Hematopoietic multipotent progenitor cell treated with erythropoietin and hydrocortisone succinate and interleukin-3 and kit ligand, for 17 days (in vitro differentiated cells): ENCODE measurements around the gene NOTCH4.
"Not testable (repeated sequence)": the region's sequence is repeated elsewhere in the genome, so short reads cannot be mapped to it uniquely, and the experiment has no call there.

ENCODE experiments used
- DNase-seq: peaks from one replicate; pipeline ENCODE4 v3.0.0-alpha.2; 2015; ENCODE audit warnings: low spot score

The NOTCH4 gene

DNA sequence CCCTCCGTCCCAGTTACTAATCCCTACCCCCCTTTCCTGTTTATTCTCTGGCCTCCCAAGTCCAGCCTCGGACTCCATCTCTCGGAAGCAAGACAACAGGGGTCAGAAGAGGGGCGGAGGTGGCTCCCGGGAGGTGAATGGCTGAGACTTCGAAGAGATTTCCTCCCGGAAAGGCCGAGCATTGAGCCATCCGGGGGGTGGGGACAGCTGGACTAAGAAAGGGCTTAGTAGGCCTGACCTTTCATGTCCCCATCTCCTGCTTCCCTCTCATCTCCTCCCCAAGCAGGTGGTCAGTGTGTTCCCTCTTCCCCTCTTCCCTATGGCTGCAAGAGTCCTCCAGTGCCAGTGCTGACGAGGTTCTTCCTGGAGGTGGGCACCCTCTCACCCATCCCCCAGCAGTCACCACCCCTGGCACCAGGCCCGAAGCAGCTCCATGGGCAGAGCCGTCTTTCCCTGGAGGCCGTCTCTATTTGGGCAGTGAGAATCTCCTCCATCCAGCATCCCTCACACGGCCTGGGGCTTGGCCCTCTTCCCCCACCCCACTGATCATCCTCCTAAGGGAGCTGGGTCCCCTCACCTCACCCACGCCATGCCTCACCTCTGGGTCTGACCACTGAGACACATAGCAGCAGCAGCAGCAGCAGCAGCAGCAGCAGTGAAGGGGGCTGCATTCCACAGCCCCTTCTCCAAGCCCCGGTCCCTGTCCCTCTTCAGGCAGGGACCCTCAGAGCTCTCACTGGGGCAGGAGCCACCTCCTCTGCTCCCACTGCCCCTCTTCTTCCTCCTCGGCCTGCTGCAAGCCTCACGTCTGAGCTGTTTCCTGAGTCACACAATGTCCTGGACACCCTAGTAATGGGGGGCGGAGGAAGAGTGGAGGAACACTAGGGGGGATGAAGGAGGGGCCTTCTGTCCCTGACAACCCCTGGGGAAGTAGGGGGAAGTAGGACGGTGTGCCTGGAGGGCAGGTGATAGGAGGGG lies at the start of gene NOTCH4:
TSS of gene NOTCH4 (minus strand) at position 810 of the 978 bp plus-strand sequence. CDS start at position 671, 139 bp downstream.
- DNase-seq = no peak

DNA sequence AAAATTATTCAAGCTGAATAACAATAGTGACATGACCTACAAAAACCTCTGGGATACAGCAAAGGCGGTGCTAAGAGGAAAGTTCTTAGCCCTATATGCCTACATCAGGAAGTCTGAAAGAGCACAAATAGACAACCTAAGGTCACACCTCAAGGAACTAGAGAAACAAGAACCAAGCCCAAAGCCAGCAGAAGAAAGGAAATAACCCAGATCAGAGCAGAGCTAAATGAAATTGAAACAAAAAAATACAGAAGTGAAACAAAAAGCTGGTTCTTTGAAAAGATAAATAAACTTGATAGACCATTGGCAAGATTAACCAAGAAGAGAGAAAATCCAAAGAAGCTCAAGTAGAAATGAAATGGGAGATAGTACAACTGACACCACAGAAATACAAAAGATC lies 47.6 kb upstream of the NOTCH4 start:
- DNase-seq = no peak

DNA sequence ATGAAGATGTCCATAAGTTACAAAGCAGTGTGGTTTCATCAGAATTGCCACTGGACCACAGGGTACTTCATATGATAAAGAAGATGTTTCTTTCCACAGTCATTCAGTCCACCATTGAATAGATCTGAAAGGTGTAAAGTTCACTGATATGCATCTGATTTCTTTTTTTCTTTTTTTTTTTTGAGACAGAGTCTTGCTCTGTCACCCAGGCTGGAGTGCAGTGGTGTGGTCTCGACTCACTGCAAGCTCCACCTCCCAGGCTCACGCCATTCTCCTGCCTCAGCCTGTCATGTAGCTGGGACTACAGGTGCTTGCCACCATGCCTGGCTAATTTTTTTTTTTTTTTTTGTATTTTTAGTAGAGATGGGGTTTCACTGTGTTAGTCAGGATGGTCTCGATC lies 44.6 kb upstream of the NOTCH4 start:
- DNase-seq = not testable (repeated sequence)

DNA sequence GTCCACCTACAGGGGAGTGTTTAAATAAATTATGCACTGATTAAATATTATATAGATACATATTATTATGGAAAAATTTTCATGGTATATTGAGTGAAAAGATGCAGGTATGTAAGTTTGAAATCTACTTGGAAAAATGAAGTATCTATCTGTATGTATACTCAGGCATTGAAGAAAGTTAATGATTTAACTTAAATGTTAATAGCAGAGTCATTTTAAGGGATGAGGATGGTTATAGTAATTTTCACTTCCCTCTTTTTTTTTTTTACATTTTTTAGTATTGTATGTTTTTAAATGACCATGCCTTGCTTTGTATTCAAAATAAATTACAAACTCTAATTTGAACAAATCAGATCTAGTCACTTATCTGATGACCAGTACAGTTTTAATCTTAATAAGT lies 43.2 kb upstream of the NOTCH4 start:
- no peak for DNase-seq

DNA sequence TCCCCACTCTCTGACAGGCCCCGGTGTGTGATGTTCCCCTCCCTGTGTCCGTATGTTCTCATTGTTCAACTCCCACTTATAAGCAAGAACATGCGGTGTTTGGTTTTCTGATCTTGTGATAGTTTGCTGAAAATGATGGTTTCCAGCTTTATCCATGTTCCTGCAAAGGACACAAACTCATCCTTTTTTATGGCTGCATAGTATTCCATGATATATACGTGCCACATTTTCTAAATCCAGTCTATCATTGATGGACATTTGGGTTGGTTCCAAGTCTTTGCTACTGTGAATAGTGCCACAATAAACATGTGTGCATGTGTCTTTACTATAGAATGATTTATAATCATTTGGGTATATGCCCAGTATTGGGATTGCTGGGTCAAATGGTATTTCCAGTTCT lies 33.4 kb upstream of the NOTCH4 start:
- not testable (repeated sequence) for DNase-seq

DNA sequence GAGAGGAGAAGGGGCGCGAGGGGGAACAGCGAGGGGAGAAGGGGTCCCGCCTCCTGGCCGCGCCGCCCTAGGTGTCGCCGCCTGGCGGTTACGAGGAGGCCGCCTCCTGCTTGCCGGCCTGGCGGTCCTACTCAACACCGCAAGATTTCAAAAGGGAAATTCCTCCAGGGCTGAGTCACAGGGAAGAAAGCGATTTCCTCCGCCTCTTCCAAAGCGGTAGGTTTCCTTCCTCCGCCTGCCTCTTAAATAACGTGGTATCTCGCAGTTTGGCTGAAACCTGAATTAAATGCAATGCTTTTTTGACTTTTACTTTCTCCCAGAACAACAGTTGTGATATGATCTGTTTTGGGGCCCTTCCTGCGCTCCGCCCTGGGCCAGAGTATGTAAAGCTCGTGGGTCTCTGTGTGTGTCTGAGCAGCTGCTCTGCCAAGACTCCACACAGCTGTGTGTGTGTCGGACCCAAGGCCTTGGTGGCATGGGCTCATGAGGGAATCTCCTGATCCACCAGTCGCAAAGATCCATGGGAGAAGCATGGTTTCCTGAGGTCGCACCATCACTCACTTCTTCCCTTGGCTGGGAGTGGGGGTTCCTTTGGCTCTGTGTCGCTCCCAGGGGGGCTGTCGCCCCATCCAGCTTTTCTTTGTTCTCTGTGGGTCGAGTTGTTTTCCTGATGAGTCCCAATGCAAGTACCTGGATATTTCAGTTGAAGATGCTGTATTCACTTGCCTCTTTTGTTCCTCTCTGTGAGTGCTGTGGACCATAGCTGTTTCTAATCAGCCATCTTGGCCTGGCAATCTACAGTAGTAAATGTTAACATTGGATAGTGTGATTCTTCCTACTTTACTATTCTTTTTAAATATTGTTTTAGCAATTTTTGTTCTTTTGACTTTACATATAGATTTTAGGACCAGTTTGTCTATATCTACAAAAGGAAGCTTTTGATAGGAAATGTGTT lies 31.6 kb upstream of the NOTCH4 start:
- peak; percentile 19 for DNase-seq

DNA sequence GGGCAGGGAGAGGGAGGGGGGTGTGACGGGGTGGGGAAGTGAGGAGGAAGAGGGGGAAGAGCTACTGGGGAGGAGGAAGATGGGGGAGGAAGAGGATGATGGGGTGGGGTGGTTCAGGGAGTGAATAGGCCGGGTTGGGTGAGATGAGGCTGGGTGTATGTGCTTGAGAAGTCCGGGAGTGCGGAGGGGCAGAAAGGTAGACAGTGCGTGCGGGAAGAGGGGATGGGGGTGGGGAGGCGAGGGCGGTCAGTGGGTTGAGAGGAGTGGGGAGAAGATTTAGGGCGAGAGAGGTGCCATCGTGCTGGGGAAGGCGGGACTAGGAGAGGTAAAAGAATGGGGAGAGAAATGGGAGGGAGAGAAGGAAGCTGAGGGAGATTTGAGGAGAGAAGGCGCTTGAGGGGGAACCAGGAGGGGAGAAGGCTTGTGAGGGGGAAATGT lies 30.9 kb upstream of the NOTCH4 start:
- no peak for DNase-seq

DNA sequence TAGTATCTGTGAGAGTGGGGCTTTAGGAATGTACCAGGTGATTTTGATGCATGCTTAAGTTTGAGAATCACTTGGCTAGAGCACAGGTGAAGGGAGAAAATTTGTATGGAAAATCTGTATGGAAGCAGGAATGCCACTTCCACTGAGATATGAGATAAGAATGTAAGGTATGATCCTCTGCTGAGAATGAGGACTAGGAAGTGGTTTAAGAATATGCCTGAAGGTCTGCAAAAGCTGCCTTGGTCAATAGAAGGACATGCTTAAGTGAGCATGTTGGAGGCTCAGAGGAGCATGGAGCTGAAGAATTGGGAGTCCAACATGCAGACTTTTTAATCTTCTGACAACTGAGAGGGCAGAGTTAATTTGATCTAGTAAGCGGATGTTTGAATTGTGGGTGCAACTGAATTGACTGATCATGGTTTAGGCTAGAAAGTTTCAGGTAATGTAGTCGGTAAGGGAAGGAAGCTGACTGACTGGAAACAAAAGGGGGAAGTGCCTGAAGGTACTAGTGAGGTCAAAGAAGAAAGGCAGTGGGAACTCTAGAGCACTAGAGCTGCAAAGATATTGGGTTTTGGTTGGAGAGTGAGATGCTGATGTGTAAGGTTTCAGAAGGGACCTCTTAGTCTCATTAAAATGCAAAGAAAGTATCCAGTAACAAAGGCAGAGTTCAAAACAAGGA lies 28.6 kb upstream of the NOTCH4 start:
- DNase-seq = no peak

DNA sequence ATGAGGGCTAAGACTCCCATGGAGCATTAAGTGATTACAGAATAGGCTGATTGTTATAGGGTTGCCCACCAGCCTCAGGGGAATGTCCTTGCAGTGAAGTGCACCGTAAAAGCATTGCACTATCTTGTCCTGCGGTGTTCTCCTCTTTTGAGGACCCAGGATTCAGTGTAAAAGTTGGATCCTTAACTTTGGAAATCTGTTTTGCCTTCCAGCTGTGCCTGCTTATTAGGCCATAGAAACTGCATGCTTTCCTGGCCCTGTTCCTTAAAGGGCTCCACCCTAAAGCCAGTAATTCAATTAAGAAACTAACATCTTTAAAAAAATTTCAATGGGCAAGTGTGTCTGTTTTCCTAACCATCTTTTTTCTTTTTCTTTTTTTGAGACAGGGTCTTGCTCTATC lies 25.4 kb upstream of the NOTCH4 start:
- DNase-seq = no peak

DNA sequence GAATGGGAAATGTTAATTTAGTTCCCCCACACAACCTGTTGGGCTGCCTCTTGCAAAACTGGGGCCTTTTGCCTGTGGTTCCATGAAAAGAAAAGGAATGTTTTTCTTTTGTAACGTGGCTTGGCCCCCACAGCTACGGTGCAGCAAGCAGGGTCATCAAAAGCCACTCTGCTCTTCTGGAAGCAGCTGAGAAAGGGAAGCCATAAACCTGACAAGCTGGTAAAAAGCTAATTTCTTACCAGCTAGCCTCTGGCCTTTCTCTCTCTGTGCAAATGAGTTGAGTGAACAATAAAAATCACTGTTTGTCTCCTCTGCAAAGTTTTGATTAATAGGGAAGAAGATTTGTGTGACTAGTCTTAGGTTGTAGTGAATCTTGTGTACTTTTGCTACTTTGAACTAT lies 23.5 kb upstream of the NOTCH4 start:
- no peak for DNase-seq

DNA sequence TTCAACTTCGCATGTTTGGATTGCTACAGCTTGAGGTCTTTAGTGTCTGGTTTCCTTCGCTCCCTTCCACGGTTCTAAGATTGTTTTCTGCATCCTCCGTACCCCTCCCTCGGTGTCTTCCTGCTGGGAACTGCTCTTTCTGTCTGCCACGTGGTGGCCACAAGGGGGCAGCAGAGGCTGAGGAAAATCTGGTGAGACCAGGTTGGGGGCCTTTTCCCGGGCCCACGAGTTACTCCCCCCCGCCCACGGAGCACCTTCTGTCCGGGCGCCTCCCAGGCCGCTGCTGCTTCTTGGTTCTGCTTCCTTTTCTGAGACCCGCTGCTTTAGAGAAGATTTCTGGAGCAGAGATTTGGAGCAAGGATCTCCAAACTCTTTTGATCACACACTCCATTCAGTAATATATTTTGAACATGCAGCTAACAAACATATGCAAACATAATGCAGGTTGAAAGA lies 21.1 kb upstream of the NOTCH4 start:
- peak; percentile 66 for DNase-seq

DNA sequence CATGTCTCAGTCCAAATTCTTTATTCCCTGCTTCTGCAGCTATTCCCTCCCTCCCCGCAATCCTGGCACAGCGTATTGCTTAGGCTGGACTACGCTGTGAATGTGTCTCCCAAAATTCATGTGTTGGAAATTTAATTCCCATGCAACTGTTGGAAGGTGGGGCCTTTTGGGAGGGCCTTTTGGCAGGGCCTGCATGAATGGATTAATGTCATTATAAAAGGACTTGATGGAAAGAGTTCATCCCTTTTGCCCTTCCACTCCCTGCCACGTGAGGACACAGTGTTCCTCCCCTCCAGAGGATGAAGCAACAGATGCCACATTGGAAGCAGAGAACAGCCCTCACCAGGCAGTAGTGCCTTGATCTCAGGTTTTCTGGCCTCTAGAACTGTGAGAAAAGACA lies 20.4 kb upstream of the NOTCH4 start:
- DNase-seq = no peak

DNA sequence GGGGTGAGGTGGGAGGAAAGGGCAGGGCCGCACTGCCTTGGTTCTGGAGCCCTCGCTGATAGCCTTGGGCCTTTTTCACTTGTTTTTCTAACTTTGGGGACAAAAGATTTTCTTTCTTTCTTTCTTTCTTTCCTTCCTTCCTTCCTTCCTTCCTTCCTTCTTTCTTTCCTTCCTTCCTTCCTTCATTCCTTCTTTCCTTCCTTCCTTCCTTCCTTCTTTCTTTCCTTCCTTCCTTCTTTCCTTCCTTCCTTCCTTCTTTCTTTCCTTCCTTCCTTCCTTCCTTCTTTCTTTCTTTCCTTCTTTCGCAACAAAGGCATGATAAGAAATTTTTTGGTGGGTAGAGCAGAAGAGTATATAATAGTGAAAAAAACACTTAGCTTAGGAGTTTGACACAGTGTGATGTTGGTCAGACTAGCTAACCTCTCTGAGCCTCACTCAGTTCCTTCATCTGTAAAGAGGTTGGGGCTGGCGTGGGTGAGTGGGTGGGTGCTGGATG lies 18.5 kb upstream of the NOTCH4 start:
- not testable (repeated sequence) for DNase-seq

DNA sequence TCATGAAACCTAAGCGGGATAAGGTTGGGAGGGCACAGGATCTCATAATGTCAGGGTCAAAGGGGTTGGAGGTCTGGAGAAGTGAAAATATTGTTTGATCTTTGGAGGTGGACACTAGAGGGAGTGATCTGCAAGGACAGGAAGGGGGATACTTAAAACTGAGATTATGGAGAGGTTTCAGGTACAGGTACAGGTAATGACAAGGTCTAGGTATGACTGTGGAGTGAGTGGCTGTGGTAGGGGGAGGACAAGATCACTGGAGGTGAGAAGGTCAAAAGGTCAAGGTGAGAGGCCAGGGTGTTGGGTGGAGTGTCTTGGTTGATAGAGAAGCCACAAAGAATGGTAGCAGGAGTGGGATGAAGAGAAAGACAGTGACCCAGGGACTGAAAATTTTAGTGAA lies 16.8 kb upstream of the NOTCH4 start:
- DNase-seq = no peak

DNA sequence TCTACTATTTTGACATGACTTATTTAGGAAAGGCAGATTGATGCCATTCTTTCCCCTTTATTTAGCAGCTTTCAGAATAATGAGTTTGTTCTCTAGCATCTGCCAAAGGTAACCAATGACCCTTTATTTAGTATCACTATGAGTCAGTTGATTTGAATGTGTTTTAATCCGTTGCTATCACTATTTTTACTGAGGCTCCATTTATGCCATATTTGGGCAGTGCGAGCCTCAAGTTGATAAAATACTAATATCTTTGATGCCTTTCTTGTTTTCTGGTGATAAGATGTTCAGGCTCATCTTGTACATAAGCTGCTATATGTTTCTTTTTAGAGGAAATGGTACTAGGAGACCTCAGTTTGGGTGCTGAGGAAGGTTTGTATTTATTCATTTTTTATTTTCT lies 15.6 kb upstream of the NOTCH4 start:
- DNase-seq = no peak

DNA sequence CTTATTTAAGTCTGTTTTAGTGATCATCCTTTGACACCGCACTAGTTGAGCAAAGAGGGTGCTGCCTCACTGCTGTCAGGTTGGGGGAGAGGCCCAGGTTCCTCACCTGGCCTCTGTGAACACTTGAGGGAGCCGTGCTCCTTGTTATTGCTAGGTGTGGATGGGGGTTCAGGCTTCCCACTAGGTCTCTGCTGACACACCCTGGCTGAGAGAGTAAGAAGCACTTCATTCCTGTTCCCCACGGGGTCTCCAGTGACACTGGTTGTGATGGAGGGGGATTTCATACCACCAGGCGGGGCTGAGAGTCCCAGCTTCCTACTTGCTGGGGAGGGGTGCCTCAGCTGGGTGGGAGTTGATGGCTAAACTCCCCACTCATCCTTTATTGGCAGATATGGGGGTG lies 11.1 kb upstream of the NOTCH4 start:
- DNase-seq = no peak

DNA sequence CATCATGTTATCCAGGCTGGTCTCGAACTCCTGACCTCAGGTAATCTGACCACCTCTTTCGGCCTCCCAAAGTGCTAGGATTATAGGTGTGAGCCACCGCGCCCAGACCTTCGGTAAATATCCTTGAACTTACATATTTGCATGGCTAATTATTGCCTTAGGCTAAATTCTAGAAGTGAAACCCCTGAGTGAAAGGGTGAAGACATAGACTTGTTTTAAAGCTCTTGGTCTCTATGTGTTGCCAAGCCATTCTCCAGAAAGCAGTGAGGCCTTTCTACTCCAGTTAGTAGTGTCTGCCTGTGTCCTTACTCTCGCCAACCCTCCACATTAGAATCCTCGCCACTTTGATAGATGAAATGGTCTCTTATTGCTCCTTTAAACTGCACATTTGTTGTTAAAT lies 2.6 kb upstream of the NOTCH4 start:
- DNase-seq = no peak

DNA sequence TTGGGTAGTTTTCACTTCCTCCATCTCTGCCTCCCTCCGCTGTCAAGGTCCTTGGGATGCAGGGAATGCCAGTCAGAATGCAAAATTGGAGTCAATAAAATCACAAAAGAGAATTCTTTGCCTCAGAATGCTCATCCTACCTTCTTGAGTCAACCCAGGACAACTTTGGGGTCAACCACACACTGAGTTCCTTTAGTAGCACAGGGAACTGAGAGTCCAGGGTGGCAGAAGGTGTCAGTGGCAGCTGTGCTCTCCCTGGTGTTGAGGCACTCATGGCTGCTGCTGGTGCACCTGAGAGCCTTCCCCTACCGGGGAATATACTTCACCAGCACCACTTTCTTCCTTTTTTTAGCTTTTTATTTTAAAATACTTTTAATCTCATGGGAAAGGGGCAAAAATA lies 829 bp upstream of the NOTCH4 start:
- DNase-seq = no peak

DNA sequence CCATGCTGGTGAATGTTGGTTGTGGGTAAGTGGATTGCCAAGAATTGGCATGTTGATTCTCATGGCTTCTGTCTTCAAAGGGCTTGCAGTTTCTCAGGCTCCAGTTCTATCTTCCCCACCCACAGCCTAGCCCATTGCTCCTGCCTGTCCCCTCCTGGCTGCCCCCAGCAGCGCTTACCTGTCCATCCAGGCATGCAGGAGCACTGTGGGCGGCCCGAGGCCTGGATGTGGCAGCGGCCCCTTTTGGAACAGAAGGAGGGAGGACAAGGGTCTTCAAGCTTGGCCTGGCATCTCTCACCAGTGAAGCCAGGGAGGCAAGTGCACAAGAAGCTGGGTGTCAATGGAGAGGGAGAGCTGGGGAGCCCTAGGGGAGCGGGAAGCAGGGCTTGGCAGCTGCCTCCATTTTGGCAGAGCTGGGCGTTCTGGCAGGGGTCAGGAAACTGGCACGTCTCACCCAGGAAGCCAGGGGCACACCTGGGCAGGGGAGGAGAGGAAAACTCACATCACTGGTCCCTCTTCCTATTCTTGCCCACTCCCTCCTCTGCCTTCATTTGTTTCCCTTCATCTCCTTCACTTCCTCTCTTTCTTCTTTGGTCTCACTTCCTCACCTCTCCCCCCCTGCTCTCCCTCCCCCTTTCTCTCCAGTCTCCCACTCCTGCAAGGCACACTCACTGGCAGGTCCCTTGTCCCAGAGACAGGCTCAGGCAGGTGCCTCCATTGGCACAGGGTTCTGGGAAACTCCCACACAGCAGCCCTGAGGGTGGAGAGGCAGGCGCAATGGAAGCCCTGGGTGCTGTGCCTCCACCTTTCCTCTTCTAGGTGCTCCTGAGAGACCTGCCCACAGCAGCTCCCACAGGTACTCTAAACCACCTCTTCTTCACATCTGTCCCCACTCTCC lies 1.3 kb downstream of the NOTCH4 start:
- no peak for DNase-seq

DNA sequence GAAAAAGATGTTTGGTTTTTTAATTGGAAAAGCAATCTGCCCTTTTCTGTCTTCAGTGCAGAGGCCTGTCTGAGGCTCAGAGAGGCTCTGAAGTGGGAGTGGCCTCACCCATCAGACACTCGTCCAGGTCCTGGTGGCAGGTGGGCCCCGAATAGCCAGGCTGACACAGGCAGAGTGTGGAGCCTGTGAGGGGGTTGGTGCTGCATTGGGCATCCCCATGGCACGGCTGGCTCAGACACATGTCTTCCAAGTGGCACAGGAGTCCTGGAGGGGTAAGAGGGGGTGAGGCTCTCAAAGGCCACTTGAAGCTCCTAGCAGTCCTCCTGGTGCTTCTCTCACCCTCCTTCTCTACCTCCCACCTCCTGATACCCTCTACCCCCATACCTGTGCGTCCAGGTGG lies 3.8 kb downstream of the NOTCH4 start:
- no peak for DNase-seq

DNA sequence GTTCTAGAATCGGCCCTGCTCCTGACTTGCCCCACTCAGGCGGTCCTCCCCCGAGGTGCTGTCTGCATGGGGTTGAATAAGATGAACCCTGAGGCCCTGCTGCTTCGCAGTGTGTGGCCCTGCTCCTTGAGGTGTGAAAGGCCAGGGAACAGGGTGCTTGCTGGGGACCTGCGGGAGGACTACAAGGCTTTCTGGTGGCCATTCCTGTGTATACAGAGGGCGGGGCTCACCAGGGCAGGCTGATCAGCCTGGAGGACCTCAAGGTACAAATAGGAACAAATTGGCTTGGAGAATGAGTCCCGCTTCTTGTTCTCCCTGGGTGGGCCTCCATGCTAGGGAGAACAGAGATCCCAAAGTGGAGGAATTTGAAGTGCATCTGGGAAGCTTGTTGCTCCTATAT lies 5.7 kb downstream of the NOTCH4 start:
- DNase-seq = no peak
